HCT116 (cell line): Measurements from ENCODE around the gene MTHFR. TPM values are rescaled to one million over a fixed set of nuclear protein-coding genes. Genes with fewer than 3 reads are reported as not detected.

Experiments
- ATAC-seq: fragments of 200-7000 bp; cut with Tn5 transposase; 2 replicates; pipeline ENCODE4 v1.9.1; 2020; ENCODE audit warnings: mild to moderate bottlenecking, moderate library complexity
- BruUV-seq: library from RNA; stranded (reverse); fragments of 400-500 nt; replicated peaks from 2 replicates; lab custom pipeline; 2021; lab: Mats Ljungman, UMichigan
- CTCF ChIA-PET: fragments of 300-600 bp; sonication (Branson Sonifier 250); formaldehyde crosslinking; loops from one replicate; lab custom pipeline; 2021; ENCODE audit warnings: antibody characterized with exemption; lab: Charles Lee
- POLR2A ChIA-PET: fragments of 300-600, 350-600 bp; sonication (Branson Sonifier 250); formaldehyde crosslinking; loops from one replicate; lab custom pipeline; 2021; ENCODE audit warnings: antibody characterized with exemption; lab: Charles Lee
- RAD21 ChIA-PET, 2 experiments: fragments of 300-600 bp; sonication (Branson Sonifier 250); formaldehyde crosslinking; loops; one replicate each; lab custom pipeline; 2023; ENCODE audit warnings: low total read pairs in 2 of 2; ENCODE audit not compliant: uncharacterized antibody in 2 of 2, unreplicated experiment in 2 of 2, low non-redundant PET in 1 of 2; lab: Charles Lee
- DNase-seq: peaks from one replicate; pipeline ENCODE4 v3.0.0-alpha.2; 2010; ENCODE audit warnings: low read depth, low spot score
- H2AFZ ChIP-seq: fragments of 200-600 bp; shearing (Covaris generic), sonication (generic); 2 replicates; pipeline ENCODE4 v1.6.1; 2017; ENCODE audit warnings: low read depth, mixed run types, mixed read lengths, antibody characterized with exemption, low read length; ENCODE audit not compliant: poor library complexity, severe bottlenecking
- H3K27ac ChIP-seq: 2 replicates; pipeline ENCODE4 v1.5.1; 2012; ENCODE audit warnings: low read depth, low read length
- H3K27me3 ChIP-seq: fragments of 200-600 bp; sonication (generic); 2 replicates; pipeline ENCODE4 v1.6.1; 2016; ENCODE audit warnings: mixed run types, low read length, mixed read lengths; ENCODE audit not compliant: insufficient read depth
- H3K36me3 ChIP-seq, 2 experiments: fragments of 200-500 bp in 1 of 2; fragments of 200-600 bp in 1 of 2; sonication (Bioruptor generic) in 1 of 2; sonication (generic) in 1 of 2; 2 replicates each; pipeline versions ENCODE4 v1.5.1 to v1.6.1; 2014 to 2016; ENCODE audit warnings: low read length in 2 of 2, inconsistent platforms in 1 of 2, mixed read lengths in 1 of 2, mixed run types in 1 of 2; ENCODE audit not compliant: insufficient read depth in 2 of 2, control insufficient read depth in 1 of 2
- H3K4me1 ChIP-seq, 2 experiments: fragments of 200-600 bp in 1 of 2; sonication (generic) in 1 of 2; 2 replicates each; pipeline versions ENCODE4 v1.5.1 to v1.6.1; 2012 to 2017; ENCODE audit warnings: low read length in 2 of 2, inconsistent platforms in 1 of 2, mild to moderate bottlenecking in 1 of 2, mixed read lengths in 1 of 2, mixed run types in 1 of 2, moderate library complexity in 1 of 2; ENCODE audit not compliant: insufficient read depth in 2 of 2, control insufficient read depth in 1 of 2
- H3K4me2 ChIP-seq: fragments of 200-600 bp; sonication (generic); 2 replicates; pipeline ENCODE4 v1.6.1; 2017; ENCODE audit warnings: mixed run types, low read length, mixed read lengths
- H3K4me3 ChIP-seq, 2 experiments: fragments of 200-600 bp in 1 of 2; sonication (generic) in 1 of 2; replicated peaks in 1 of 2; 2 replicates each; pipeline ENCODE4 v1.5.1; 2011 to 2016; ENCODE audit warnings: low read length in 2 of 2, control low read depth in 1 of 2, low read depth in 1 of 2, mild to moderate bottlenecking in 1 of 2, mixed read lengths in 1 of 2, mixed run types in 1 of 2
- H3K79me2 ChIP-seq: fragments of 200-600 bp; sonication (generic); 2 replicates; pipeline ENCODE4 v1.6.1; 2017; ENCODE audit warnings: mild to moderate bottlenecking, mixed run types, low read length, moderate library complexity, mixed read lengths; ENCODE audit not compliant: insufficient read depth
- H3K9ac ChIP-seq: fragments of 200-600 bp; sonication (generic); 2 replicates; pipeline ENCODE4 v1.6.1; 2016; ENCODE audit warnings: low read length, mixed read lengths
- H3K9me2 ChIP-seq: fragments of 200-600 bp; sonication (generic), shearing (Covaris generic); 2 replicates; pipeline ENCODE4 v1.6.1; 2017; ENCODE audit warnings: mixed run types, mild to moderate bottlenecking, moderate library complexity; ENCODE audit not compliant: insufficient read depth
- H3K9me3 ChIP-seq, 2 experiments: fragments of 200-500 bp in 1 of 2; fragments of 200-600 bp in 1 of 2; sonication (Bioruptor generic) in 1 of 2; sonication (generic) in 1 of 2; 2 replicates each; pipeline ENCODE4 v1.6.1; 2014 to 2017; ENCODE audit warnings: low read length in 2 of 2, mixed read lengths in 2 of 2, inconsistent platforms in 1 of 2, low read depth in 1 of 2, mild to moderate bottlenecking in 1 of 2, mixed run types in 1 of 2, moderate library complexity in 1 of 2; ENCODE audit not compliant: control insufficient read depth in 1 of 2, insufficient read depth in 1 of 2
- H4K20me1 ChIP-seq: fragments of 200-600 bp; sonication (generic), shearing (Covaris generic); 2 replicates; pipeline ENCODE4 v1.6.1; 2017; ENCODE audit warnings: mixed run types, mild to moderate bottlenecking, moderate library complexity; ENCODE audit not compliant: insufficient read depth
- CBX3 ChIP-seq: IDR thresholded peaks from 2 replicates; pipeline ENCODE4 v1.6.1; 2012; ENCODE audit warnings: low read depth
- POLR2AphosphoS5 ChIP-seq: IDR thresholded peaks from 2 replicates; pipeline ENCODE4 v1.6.1; 2011; ENCODE audit warnings: mild to moderate bottlenecking, low read depth, low read length, moderate library complexity
- SRF ChIP-seq: IDR thresholded peaks from 2 replicates; pipeline ENCODE4 v1.6.1; 2012; ENCODE audit warnings: low read depth
- ZFX ChIP-seq: fragments of 450-650 bp; IDR thresholded peaks from 2 replicates; pipeline ENCODE4 v1.6.1; 2017
- intact Hi-C: fragments of 100-400 bp; cut with micrococcal nuclease; formaldehyde crosslinking; loops from 2 replicates; pipeline ENCODE4 v1.10.0; 2022
- total RNA-seq: library from RNA; stranded (reverse); gene quantifications from one replicate; pipeline ENCODE4 v1.2.1, GENCODE V29; 2021; ENCODE audit not compliant: unreplicated experiment
- TF ChIP-seq, protein P1 (sequence below): IDR thresholded peaks from 2 replicates; pipeline ENCODE4 v1.6.1; 2012
- TF ChIP-seq, protein P2 (sequence below): IDR thresholded peaks from 2 replicates; pipeline ENCODE4 v1.6.1; 2012; ENCODE audit warnings: low read depth

The MTHFR gene
- total RNA-seq, 1 experiment from 2014 or later = 20.9 TPM

DNA sequence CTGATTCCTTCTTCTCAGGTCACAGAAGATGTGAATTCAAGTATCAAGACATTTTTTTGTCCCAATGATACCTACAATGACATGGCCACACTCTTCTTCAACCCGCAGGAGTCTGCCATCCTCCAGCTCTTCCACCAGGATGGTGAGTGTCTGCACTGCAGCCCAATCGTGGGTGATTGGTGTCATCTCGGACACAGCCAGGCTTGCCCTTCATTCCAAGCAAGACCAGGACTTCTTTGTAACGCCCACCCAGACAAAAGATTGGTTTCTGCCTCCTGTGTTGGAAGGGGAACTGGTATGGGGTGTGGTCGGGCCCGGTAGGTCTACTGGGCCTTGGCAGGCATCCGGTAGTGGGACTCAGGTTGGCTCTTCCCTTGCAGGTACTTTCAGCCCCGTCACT lies 27.7 kb upstream of the MTHFR start:
- H2AFZ ChIP-seq = no peak overlapping the region
- intact Hi-C loops = loop anchor here (10.0 kb wide), 2 partner anchors 371 to 799 kb away; no protein-coding TSS in a partner anchor
- ChIA-PET POLR2A (no interaction called here), RAD21 (no interaction called here), CTCF (no interaction called here)
- no peaks in the 10 kb centered on the region for H3K27me3 ChIP-seq
- ATAC-seq = no peak
- BruUV-seq = no TSS peak
- no peaks in the 10 kb centered on the region for H4K20me1 ChIP-seq
- H3K36me3 ChIP-seq = peaks cover 5 to 19% of the 10 kb centered on the region in 2 experiments; a peak in 2 of 4 replicates
- H3K4me1 ChIP-seq = no peaks in the 10 kb centered on the region
- no peaks in the 10 kb centered on the region for H3K9me2 ChIP-seq
- H3K9me3 ChIP-seq = no peaks in the 10 kb centered on the region
- no peak overlapping the region for H3K4me3 ChIP-seq
- H3K79me2 ChIP-seq = no peaks in the 10 kb centered on the region
- H3K27ac ChIP-seq = no peak overlapping the region
- no peak overlapping the region for H3K4me2 ChIP-seq
- no peak for DNase-seq
- TF ChIP-seq, protein P1, sequence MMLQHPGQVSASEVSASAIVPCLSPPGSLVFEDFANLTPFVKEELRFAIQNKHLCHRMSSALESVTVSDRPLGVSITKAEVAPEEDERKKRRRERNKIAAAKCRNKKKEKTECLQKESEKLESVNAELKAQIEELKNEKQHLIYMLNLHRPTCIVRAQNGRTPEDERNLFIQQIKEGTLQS = no peak
- no peak for TF ChIP-seq SRF
- no peak for TF ChIP-seq ZFX
- TF ChIP-seq POLR2AphosphoS5 = no peak
- TF ChIP-seq, protein P2, sequence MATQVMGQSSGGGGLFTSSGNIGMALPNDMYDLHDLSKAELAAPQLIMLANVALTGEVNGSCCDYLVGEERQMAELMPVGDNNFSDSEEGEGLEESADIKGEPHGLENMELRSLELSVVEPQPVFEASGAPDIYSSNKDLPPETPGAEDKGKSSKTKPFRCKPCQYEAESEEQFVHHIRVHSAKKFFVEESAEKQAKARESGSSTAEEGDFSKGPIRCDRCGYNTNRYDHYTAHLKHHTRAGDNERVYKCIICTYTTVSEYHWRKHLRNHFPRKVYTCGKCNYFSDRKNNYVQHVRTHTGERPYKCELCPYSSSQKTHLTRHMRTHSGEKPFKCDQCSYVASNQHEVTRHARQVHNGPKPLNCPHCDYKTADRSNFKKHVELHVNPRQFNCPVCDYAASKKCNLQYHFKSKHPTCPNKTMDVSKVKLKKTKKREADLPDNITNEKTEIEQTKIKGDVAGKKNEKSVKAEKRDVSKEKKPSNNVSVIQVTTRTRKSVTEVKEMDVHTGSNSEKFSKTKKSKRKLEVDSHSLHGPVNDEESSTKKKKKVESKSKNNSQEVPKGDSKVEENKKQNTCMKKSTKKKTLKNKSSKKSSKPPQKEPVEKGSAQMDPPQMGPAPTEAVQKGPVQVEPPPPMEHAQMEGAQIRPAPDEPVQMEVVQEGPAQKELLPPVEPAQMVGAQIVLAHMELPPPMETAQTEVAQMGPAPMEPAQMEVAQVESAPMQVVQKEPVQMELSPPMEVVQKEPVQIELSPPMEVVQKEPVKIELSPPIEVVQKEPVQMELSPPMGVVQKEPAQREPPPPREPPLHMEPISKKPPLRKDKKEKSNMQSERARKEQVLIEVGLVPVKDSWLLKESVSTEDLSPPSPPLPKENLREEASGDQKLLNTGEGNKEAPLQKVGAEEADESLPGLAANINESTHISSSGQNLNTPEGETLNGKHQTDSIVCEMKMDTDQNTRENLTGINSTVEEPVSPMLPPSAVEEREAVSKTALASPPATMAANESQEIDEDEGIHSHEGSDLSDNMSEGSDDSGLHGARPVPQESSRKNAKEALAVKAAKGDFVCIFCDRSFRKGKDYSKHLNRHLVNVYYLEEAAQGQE = no peak
- no peak for TF ChIP-seq CBX3
- TF ChIP-seq, all 23 proteins: peak for 0
- no peak overlapping the region for H3K9ac ChIP-seq
